NB4 (cell line): ENCODE measurements around the gene CCR5.
"Not testable (repeated sequence)": the region's sequence is repeated elsewhere in the genome, so short reads cannot be mapped to it uniquely, and the experiment has no call there.

Source experiments
- DNase-seq: peaks from one replicate; pipeline ENCODE4 v3.0.0; 2010; ENCODE audit warnings: low read depth
- H3K4me3 ChIP-seq: one replicate; pipeline ENCODE4 v1.5.1; 2011; ENCODE audit warnings: mild to moderate bottlenecking, low read depth, low read length, moderate library complexity
- MYC ChIP-seq: IDR thresholded peaks from 2 replicates; pipeline ENCODE4 v1.6.1; 2011; ENCODE audit warnings: low read depth, low read length
- POLR2A ChIP-seq: IDR thresholded peaks from 2 replicates; pipeline ENCODE4 v1.6.1; 2011; ENCODE audit warnings: mild to moderate bottlenecking; ENCODE audit not compliant: insufficient read length; ENCODE audit errors: extremely low read depth
- TF ChIP-seq, protein P1 (sequence below): IDR thresholded peaks from 2 replicates; pipeline ENCODE4 v1.6.1; 2011; ENCODE audit warnings: low read depth, low read length
- TF ChIP-seq, protein P2 (sequence below): IDR thresholded peaks from one replicate; pipeline ENCODE4 v1.5.1; 2012; ENCODE audit warnings: low read depth, low read length

Gene CCR5

DNA sequence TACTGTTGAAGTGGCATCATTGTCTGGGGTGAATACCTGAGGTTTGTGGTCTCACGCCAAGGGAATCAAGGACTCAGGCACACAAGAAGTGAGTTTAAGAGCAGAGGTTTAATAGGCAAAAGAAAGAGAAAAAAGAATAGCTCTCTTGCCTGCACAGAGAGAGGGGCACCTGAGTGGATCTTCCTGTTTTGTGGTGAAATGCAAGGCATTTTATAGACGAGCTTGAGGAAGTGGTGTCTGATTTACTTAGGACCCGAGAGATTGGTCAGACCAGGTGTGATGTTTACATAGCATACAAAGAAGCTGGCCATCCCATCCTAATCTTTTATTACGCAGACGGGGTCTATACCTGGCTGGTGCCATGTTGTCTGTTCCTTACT lies 13.2 kb downstream of the CCR5 start:
- no peak for TF ChIP-seq POLR2A
- TF ChIP-seq, protein P1, sequence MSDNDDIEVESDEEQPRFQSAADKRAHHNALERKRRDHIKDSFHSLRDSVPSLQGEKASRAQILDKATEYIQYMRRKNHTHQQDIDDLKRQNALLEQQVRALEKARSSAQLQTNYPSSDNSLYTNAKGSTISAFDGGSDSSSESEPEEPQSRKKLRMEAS = no peak
- TF ChIP-seq, protein P2, sequence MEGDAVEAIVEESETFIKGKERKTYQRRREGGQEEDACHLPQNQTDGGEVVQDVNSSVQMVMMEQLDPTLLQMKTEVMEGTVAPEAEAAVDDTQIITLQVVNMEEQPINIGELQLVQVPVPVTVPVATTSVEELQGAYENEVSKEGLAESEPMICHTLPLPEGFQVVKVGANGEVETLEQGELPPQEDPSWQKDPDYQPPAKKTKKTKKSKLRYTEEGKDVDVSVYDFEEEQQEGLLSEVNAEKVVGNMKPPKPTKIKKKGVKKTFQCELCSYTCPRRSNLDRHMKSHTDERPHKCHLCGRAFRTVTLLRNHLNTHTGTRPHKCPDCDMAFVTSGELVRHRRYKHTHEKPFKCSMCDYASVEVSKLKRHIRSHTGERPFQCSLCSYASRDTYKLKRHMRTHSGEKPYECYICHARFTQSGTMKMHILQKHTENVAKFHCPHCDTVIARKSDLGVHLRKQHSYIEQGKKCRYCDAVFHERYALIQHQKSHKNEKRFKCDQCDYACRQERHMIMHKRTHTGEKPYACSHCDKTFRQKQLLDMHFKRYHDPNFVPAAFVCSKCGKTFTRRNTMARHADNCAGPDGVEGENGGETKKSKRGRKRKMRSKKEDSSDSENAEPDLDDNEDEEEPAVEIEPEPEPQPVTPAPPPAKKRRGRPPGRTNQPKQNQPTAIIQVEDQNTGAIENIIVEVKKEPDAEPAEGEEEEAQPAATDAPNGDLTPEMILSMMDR = no peak
- no peak for TF ChIP-seq MYC
- H3K4me3 ChIP-seq = no peak overlapping the region
- DNase-seq = peak; percentile 46

DNA sequence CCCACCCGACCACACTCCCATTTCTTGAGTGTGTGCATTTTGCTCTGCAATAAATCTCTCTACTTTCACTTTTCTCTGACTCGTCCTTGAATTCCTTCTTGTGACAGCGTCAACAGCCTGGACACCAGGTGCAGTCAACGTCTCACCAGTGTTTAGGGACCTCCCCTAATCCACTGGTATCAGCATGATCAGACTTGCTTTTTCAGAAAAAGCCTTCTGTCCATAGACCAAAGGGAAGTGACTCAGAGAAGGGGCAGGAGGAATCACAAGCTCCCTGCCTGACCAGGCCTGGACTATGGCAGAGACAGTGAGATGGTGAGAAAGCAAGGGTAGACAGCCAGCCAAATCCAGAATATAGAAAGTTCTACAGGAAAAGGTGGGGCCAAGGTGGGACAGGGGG lies 15.5 kb downstream of the CCR5 start:
- DNase-seq = peak; percentile 78
- no peak overlapping the region for H3K4me3 ChIP-seq
- TF ChIP-seq, protein P2 = no peak
- TF ChIP-seq, protein P1 = no peak
- TF ChIP-seq MYC (no peak), POLR2A (no peak)

DNA sequence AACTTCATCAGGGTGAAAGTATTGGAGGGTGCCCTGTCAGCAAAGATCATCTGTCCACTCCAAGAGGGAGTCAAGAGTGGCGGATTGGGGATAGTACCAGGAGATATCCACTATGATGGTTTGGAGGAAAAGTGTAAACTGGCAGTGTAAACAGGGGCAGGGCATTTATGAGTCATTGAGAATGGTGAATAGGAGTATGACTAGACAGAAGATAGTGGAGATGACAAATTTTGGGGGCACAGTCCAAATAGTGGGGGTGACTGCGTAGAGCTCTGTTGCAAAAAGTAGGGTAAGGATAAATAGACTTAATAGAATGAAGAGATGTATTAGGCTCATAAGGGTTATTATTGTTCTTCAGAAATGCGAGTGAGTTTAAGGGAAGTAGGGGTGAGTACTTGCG lies 18.1 kb downstream of the CCR5 start:
- DNase-seq, H3K4me3 ChIP-seq: not testable (repeated sequence)

DNA sequence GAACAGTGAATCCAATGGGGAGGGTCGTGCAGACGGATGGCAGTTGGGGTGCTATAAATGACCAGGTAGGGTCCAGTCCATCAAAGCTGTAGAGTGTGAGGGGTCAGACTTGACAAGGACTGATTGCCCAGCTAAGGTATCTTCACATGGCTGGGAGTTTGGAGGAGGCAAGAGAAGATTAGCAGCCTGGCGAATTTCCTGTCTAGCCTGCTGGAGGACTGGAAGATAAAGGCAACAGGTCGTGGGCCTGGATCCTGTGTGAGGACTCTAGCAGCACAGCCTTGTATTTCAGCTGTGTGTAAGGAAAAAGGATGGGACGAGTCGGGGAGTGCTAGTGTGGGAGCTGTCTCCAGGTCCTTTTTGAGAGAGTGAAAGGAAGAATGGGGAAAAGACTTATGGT lies 18.6 kb downstream of the CCR5 start:
- H3K4me3 ChIP-seq = no peak overlapping the region
- DNase-seq = no peak
- no peak for TF ChIP-seq POLR2A
- TF ChIP-seq, protein P2 = no peak
- no peak for TF ChIP-seq MYC
- TF ChIP-seq, protein P1 = no peak

DNA sequence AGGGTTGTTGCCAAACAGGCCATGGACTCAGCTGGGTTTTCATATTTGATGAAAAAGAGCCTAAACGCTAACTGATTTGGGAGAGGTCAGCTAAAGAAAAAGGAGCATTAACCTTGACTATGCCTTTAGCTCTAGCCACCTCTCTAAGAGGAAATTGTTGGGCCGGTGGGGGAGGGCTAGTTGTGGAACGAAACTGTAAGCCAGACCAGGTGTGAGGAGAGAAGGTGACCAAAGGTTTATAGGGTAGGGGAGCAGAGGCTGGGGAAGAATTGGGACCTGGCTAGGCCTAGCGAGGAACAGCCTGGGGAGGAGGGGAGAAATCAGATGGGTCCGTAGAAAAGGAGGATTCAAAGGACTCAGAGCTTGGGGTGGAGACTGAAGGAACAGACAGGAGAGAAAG lies 20.8 kb downstream of the CCR5 start:
- DNase-seq = not testable (repeated sequence)

DNA sequence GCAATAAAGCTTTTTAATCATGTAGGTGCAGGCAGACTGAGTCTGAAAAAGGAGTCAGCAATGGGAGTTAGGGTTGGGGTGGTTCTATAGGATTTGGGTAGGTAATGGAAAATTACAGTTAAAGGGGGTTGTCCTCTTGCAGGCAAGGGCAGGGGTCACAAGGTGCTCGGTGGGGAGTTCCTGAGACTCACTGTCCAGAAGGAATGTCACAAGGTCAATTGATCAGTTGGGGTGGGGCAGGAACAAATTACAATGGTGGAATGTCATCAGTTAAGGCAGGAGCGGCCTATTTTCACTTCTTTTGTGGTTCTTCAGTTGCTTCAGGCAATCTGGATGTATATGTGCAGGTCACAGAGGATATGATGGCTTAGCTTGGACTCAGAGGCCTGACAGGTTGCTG lies 22.3 kb downstream of the CCR5 start:
- DNase-seq = no peak
- H3K4me3 ChIP-seq = no peak overlapping the region
- TF ChIP-seq POLR2A = no peak
- no peak for TF ChIP-seq MYC
- TF ChIP-seq, protein P2 = no peak
- TF ChIP-seq, protein P1 = no peak

More for the DNA sequence above, 20.8 kb downstream of the CCR5 start:
- H3K4me3 ChIP-seq = not testable (repeated sequence)

DNA sequence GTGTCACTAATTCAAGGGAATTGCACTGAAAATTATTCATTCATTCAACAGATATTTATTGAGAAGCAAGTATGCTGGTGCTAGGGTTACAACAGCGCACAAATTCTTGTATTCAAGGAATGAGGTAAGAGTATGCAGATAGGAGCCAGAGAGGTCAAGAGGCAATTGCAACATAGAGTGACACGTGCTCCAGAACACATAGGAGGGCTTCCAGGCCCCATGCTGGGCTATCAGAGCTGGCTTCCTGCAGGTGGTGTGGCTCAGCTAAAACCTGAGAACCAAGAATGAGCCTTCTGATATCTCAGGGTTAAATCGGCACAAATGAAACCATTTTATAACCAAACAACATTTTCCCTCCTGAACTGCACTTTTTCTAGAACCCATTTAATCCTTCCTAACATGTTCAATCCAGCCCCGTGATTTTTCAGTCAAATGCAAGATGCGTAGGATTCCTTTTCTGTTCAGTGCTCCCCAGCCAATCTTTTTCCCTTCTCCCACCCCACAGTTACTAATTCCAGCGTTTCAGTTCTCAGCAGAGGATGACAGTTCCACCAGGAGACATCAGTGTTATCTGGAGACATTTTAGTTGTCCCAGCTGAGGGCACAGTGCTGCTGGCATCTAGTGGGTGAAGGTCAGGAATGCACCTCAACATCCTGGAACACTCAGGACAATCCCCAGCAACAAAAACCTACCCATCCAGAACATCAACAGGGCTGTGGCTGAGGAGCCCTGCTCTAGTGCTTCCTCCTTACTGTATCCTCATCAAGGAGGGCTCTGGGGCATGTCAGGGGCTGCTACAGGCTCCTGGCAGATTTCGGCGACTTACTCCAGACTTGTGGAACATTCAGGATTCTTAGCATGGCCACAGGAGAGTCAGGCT lies 23.0 kb downstream of the CCR5 start:
- DNase-seq = peak; percentile 93
- TF ChIP-seq, protein P1 = peak; percentile 100
- TF ChIP-seq, protein P2 = no peak
- TF ChIP-seq MYC = peak; percentile 99
- H3K4me3 ChIP-seq = no peak overlapping the region
